ENCODE measurements around the gene LMO2. TPM values are rescaled to one million over a fixed set of nuclear protein-coding genes. Genes with fewer than 3 reads are reported as not detected.
"Not testable (repeated sequence)": the region's sequence is repeated elsewhere in the genome, so short reads cannot be mapped to it uniquely, and the experiment has no call there.

Gene LMO2
- total RNA-seq, 2 donors from 2014 or later = 37.0 to 74.3 TPM

DNA sequence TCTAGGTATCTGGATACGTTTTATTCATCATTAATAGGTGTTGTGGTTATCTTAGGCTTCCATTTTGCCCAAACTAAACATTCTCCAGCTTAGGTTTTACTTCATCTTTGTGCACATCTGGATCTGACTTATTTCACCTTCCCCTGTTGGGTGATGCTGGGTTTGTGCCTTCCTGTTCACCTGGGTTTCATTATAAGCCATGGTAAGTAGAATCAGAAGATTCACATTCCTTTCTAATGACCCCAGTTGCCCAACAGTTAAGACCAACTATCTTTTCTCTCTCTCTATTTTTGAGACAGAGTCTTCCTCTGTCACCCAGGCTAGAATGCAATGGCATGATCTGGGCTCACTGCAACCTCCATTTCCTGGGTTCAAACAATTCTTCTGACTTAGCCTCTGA, 44.6 kb downstream of the LMO2 start:
- no peaks in the 10 kb centered on the region for H3K4me1 ChIP-seq (ENCODE audit: control insufficient read depth in 1 of 2, low read depth in 2 of 2)
- ATAC-seq (ENCODE audit: insufficient number of reproducible peaks, low FRiP score, low read depth) (no peak), DNase-seq (ENCODE audit: low spot score) (no peak)
- no peak overlapping the region for H3K4me3 ChIP-seq
- no peaks in the 10 kb centered on the region for H3K27me3 ChIP-seq (replicated peaks; ENCODE audit: insufficient read depth)
- no peaks in the 10 kb centered on the region for H3K36me3 ChIP-seq
- no peaks in the 10 kb centered on the region for H3K9me3 ChIP-seq
- H3K27ac ChIP-seq = no peak overlapping the region
- TF ChIP-seq, protein P1, sequence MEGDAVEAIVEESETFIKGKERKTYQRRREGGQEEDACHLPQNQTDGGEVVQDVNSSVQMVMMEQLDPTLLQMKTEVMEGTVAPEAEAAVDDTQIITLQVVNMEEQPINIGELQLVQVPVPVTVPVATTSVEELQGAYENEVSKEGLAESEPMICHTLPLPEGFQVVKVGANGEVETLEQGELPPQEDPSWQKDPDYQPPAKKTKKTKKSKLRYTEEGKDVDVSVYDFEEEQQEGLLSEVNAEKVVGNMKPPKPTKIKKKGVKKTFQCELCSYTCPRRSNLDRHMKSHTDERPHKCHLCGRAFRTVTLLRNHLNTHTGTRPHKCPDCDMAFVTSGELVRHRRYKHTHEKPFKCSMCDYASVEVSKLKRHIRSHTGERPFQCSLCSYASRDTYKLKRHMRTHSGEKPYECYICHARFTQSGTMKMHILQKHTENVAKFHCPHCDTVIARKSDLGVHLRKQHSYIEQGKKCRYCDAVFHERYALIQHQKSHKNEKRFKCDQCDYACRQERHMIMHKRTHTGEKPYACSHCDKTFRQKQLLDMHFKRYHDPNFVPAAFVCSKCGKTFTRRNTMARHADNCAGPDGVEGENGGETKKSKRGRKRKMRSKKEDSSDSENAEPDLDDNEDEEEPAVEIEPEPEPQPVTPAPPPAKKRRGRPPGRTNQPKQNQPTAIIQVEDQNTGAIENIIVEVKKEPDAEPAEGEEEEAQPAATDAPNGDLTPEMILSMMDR (IDR thresholded peaks at IDR 0.05) = no peak

DNA sequence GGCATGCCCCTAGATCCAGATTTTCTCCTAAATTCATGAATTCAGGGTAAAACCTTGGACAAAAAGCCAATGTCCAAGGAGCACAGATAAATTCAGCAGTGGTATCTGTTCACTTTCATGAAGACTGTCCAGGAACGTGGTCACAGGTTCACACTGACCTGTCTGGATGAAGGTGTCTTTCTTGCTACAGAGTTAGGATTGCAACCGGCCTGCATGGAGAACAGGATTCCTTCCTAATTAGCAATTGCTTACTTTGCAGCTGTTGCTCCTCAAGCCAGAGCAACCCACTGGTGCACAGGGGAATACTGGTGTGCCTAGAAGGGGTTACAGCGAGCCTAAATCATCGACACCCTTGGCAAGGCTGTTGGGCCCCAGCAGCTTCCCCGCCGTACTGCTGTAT, 47.6 kb downstream of the LMO2 start:
- no peaks in the 10 kb centered on the region for H3K4me1 ChIP-seq (ENCODE audit: control insufficient read depth in 1 of 2, low read depth in 2 of 2)
- no peaks in the 10 kb centered on the region for H3K27me3 ChIP-seq (replicated peaks; ENCODE audit: insufficient read depth)
- no peak overlapping the region for H3K27ac ChIP-seq
- TF ChIP-seq, protein P1 (IDR thresholded peaks at IDR 0.05) = no peak
- no peaks in the 10 kb centered on the region for H3K9me3 ChIP-seq
- ATAC-seq (ENCODE audit: insufficient number of reproducible peaks, low FRiP score, low read depth) (no peak), DNase-seq (ENCODE audit: low spot score) (no peak)
- no peaks in the 10 kb centered on the region for H3K36me3 ChIP-seq
- no peak overlapping the region for H3K4me3 ChIP-seq

DNA sequence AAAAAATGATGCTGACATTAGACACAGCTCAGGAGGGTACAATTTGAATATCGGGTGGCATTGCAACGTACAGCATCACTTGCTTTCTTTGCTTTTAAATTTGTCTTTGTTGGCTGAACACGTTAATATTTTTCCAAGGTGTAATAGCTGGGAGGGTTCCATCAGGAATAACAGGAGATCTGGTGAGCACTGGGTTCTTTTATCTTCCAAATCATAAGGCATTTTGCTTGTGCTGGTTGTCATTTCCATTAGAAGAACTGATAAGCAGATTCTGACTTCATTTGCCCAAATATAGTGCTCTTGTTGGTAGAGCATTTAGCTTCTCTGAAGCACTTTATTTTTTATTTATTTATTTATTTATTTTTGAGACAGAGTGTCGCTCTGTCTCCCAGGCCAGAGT, 48.9 kb downstream of the LMO2 start:
- DNase-seq (ENCODE audit: low spot score) = no peak
- TF ChIP-seq, protein P1 (IDR thresholded peaks at IDR 0.05) = no peak
- Histone ChIP-seq H3K9me3 (no peaks in the 10 kb centered on the region), H3K27ac (no peak overlapping the region), H3K27me3 (replicated peaks; ENCODE audit: insufficient read depth) (no peaks in the 10 kb centered on the region), H3K36me3 (no peaks in the 10 kb centered on the region), H3K4me1 (ENCODE audit: control insufficient read depth in 1 of 2, low read depth in 2 of 2) (no peaks in the 10 kb centered on the region), H3K4me3 (no peak overlapping the region)
- no peak for ATAC-seq (ENCODE audit: insufficient number of reproducible peaks, low FRiP score, low read depth)

DNA sequence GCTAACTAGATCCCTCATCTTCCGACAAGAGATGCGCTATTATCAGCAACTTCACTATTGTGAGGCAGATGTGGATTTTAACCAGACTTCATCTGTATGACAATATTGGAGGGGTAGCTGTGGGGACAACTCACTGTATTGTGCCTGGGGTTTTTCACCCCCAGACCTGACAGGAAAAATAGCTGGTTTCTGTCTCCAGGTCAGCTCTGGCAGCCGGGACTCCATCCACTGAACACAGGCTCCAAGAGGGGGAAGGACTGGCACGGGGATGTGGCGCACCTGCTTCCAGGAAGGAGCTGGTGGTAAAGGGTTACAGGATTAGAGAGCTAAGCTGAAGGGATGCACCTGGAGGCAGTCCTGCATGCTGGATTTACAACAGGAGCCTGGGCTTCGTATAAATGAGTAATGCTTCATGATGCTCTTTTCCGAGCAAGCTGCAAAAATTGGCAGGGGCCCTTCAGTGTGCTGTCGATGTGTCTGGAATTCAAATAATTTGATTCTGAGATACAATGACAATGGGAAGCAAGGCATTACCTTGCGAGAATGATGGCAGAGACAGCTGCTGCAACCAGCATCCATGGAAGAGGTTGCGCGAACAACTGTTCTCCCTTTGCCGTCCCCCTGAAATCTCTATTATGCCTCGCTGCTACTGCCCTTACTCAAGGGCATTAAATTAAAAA, 49.5 kb downstream of the LMO2 start:
- Histone ChIP-seq H3K27ac (no peak overlapping the region), H3K27me3 (replicated peaks; ENCODE audit: insufficient read depth) (no peaks in the 10 kb centered on the region), H3K4me1 (ENCODE audit: control insufficient read depth in 1 of 2, low read depth in 2 of 2) (no peaks in the 10 kb centered on the region), H3K36me3 (no peaks in the 10 kb centered on the region), H3K9me3 (no peaks in the 10 kb centered on the region), H3K4me3 (no peak overlapping the region)
- TF ChIP-seq, protein P1 (IDR thresholded peaks at IDR 0.05) = no peak
- no peak for DNase-seq (ENCODE audit: low spot score)
- ATAC-seq (ENCODE audit: insufficient number of reproducible peaks, low FRiP score, low read depth) = no peak

DNA sequence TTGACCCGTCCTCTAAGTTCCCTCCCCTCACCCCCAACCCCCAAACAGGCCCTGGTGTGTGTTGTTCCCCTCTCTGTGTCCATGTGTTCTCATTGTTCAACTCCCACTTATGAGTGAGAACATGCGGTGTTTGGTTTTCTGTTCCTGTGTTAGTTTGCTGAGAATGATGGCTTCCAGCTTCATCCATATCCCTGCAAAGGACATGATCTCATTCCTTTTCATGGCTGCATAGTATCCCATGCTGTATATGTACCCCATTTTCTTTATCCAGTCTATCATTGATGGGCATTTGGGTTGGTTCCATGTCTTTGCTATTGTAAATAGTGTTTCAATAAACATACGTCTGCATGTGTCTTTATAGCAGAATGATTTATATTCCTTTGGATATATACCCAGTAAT, 53.6 kb downstream of the LMO2 start:
- not testable (repeated sequence) for ATAC-seq (ENCODE audit: insufficient number of reproducible peaks, low FRiP score, low read depth); H3K27me3 ChIP-seq (replicated peaks; ENCODE audit: insufficient read depth); H3K27ac ChIP-seq; DNase-seq (ENCODE audit: low spot score); H3K4me3 ChIP-seq; H3K9me3 ChIP-seq; H3K36me3 ChIP-seq; H3K4me1 ChIP-seq (ENCODE audit: control insufficient read depth in 1 of 2, low read depth in 2 of 2)

DNA sequence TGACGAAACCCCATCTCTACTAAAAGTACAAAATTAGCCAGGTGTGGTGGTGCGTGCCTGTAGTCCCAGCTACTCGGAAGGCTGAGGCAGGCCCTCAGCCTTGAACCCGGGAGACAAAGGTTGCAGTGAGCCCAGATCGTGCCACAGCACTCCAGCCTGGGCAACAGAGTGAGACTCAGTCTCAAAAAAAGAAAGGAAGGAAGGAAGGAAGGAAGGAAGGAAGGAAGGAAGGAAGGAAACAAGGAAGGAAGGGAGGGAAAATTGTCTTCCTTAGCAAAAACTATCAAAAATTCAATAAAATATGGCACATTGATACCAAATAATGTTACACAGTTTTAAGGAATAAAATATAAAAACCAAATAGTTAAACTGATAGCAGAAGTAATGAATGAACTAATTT, 54.5 kb downstream of the LMO2 start:
- H3K4me3 ChIP-seq; H3K9me3 ChIP-seq; H3K36me3 ChIP-seq; H3K27me3 ChIP-seq (replicated peaks; ENCODE audit: insufficient read depth); H3K4me1 ChIP-seq (ENCODE audit: control insufficient read depth in 1 of 2, low read depth in 2 of 2); ATAC-seq (ENCODE audit: insufficient number of reproducible peaks, low FRiP score, low read depth); DNase-seq (ENCODE audit: low spot score); H3K27ac ChIP-seq: not testable (repeated sequence)
